AG04450 (cell line): ENCODE data around the gene RPL15. TPM values are rescaled to one million over a fixed set of nuclear protein-coding genes. Genes with fewer than 3 reads are reported as not detected.

Source experiments
- CTCF ChIA-PET: fragments of 300-600, 350-600 bp; formaldehyde crosslinking; extraction: SDS; loops from one replicate; lab custom pipeline; 2022; ENCODE audit warnings: antibody characterized with exemption, inconsistent platforms; lab: Charles Lee
- POLR2A ChIA-PET: fragments of 350-600 bp; formaldehyde crosslinking; extraction: SDS; loops from one replicate; lab custom pipeline; 2021; ENCODE audit warnings: antibody characterized with exemption, inconsistent platforms; lab: Yijun Ruan, JAX
- DNase-seq: peaks from one replicate; pipeline ENCODE4 v3.0.0-alpha.2; 2011; ENCODE audit warnings: low read depth, low spot score
- H3K27ac ChIP-seq: one replicate; pipeline ENCODE4 v1.5.1; 2012; ENCODE audit warnings: low read depth, low read length, control low read depth
- H3K27me3 ChIP-seq: one replicate; pipeline ENCODE4 v1.6.0; 2012; ENCODE audit warnings: low read length; ENCODE audit not compliant: control insufficient read depth, insufficient read depth
- H3K4me3 ChIP-seq: 2 replicates; pipeline ENCODE4 v1.5.1; 2011; ENCODE audit warnings: mild to moderate bottlenecking, low read depth, low read length, control low read depth
- H3K9me3 ChIP-seq: 2 replicates; pipeline ENCODE4 v1.5.1; 2012; ENCODE audit warnings: low read length; ENCODE audit not compliant: control insufficient read depth, insufficient read depth
- polyA plus RNA-seq: library from polyadenylated mRNA; depleted of rRNA; stranded (reverse); fragments of >200 nt; gene quantifications from 2 replicates; pipeline ENCODE4 v1.2.3, GENCODE V29; 2011
- TF ChIP-seq, protein P1 (sequence below): IDR thresholded peaks from 2 replicates; pipeline ENCODE4 v1.5.1; 2011; ENCODE audit warnings: low read depth, low read length, control low read depth, inconsistent platforms

RPL15 gene
- polyA plus RNA-seq, 1 experiment = 3,614 TPM

DNA sequence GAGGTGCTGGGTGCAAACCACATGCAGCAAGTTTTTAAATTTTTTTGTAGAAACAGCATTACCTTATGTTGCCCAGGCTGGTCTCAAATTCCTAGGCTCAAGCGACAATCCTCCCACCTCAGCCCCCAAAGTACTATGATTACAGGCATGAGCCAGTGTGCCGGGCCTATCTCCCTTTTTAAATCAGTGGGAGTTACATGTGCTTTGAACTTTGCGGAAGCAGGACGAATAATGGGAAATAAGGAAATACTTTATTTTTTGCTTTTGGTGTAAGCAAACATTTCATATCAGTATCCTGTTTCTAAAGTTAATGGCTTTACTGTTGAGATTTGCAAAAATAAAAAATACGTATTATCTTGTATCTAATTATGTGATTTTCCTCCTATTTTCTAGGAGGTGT, 37.2 kb downstream of the RPL15 start:
- Histone ChIP-seq H3K27me3 (no peaks in the 10 kb centered on the region), H3K9me3 (no peaks in the 10 kb centered on the region), H3K4me3 (no peak overlapping the region), H3K27ac (no peak overlapping the region)
- ChIA-PET POLR2A (interaction anchor here (0.5 kb wide), 1 partner anchor 353 kb away, joined by 3 read pairs; no protein-coding TSS in a partner anchor), CTCF (no interaction called here)
- TF ChIP-seq, protein P1, sequence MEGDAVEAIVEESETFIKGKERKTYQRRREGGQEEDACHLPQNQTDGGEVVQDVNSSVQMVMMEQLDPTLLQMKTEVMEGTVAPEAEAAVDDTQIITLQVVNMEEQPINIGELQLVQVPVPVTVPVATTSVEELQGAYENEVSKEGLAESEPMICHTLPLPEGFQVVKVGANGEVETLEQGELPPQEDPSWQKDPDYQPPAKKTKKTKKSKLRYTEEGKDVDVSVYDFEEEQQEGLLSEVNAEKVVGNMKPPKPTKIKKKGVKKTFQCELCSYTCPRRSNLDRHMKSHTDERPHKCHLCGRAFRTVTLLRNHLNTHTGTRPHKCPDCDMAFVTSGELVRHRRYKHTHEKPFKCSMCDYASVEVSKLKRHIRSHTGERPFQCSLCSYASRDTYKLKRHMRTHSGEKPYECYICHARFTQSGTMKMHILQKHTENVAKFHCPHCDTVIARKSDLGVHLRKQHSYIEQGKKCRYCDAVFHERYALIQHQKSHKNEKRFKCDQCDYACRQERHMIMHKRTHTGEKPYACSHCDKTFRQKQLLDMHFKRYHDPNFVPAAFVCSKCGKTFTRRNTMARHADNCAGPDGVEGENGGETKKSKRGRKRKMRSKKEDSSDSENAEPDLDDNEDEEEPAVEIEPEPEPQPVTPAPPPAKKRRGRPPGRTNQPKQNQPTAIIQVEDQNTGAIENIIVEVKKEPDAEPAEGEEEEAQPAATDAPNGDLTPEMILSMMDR = no peak
- DNase-seq = no peak

DNA sequence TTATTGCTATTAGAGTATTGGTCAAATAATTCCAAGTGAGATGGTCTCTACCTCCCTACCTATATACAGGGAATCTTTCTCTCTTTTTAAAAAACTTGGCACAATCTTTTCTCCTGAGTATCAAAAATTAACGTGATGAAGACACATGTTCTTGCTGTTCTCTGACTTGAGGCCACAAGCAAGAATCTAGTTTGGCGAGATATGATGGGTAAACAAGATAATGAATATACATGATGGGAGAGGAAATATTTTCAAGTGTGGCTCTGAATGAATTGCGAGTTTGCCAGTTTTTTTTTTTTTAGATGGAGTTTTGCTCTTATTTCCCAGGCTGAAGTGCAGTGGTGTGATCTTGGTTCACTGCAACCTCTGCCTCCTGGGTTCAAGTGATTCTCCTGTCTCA, 39.8 kb downstream of the RPL15 start:
- DNase-seq = no peak
- Histone ChIP-seq H3K9me3 (no peaks in the 10 kb centered on the region), H3K27me3 (no peaks in the 10 kb centered on the region), H3K4me3 (no peak overlapping the region), H3K27ac (no peak overlapping the region)
- ChIA-PET CTCF (no interaction called here), POLR2A (no interaction called here)
- TF ChIP-seq, protein P1 = no peak

DNA sequence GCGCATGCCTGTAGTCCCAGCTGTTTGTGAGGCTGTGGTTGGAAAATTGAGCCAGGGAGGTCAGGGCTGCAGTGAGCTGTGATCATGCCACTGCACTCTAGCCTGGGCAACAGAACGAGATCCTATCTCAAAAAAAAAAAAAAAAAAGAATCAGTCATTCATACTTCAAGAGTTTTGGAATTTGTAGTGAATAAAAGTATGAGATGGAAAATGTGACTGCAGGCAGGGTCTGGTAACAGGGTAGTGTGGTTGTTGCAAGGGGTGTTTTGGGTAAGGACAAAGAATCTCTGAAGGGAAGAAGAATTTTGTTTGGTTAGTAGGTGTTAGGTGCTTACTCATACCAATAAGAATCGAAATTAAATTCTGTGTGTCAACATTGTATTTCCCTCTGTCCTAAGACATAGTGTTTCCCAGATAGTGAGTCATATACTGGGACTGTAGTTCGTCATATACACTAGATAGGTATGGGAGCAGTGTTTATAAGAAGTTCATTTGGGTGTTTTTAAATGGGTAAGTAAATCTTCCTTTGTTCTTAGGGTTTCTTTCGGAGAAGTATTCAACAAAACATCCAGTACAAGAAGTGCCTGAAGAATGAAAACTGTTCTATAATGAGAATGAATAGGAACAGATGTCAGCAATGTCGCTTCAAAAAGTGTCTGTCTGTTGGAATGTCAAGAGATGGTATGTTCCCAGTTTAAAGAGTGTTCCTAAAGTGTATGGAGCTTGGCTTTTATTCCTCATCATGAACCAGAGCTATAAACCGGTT, 42.4 kb downstream of the RPL15 start:
- Histone ChIP-seq H3K9me3 (no peaks in the 10 kb centered on the region), H3K4me3 (no peak overlapping the region), H3K27me3 (no peaks in the 10 kb centered on the region), H3K27ac (peak overlapping the region; percentile 70)
- DNase-seq = peak; percentile 72
- POLR2A ChIA-PET = interaction anchor here (0.7 to 1.8 kb wide), 4 partner anchors 12 to 1653 kb away, joined by 3 to 6 read pairs (median 4); partner anchors contain the start of genes NKIRAS1 and RPL15
- CTCF ChIA-PET = interaction anchor here (1.6 kb wide), 1 partner anchor 13 kb away, joined by 4 read pairs; no protein-coding TSS in a partner anchor
- TF ChIP-seq, protein P1 = no peak

DNA sequence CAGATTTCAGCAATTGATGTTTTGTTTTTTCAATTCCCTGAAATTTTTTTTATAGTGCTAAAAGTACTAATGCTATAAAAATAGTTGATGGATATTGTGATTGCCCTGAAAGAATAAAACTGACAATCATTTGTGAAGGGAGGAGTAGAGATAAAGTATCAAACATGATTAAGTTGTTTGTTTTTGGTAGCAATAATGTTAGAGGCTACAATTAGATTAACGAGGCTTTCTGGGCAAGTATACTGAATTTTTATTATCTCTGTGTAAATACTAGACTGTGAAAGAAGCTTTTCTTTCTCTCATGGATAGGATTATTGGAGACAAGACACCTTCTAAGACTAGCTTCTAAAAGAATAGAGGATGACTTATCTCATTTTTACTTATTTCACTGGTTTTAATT, 43.7 kb downstream of the RPL15 start:
- POLR2A ChIA-PET = interaction anchor here (0.6 kb wide), 1 partner anchor 37 kb away, joined by 3 read pairs; no protein-coding TSS in a partner anchor
- Histone ChIP-seq H3K27ac (no peak overlapping the region), H3K27me3 (no peaks in the 10 kb centered on the region), H3K9me3 (no peaks in the 10 kb centered on the region), H3K4me3 (no peak overlapping the region)
- TF ChIP-seq, protein P1 = no peak
- no peak for DNase-seq
- CTCF ChIA-PET = interaction anchor here (0.9 kb wide), 1 partner anchor 10 kb away, joined by 3 read pairs; no protein-coding TSS in a partner anchor

DNA sequence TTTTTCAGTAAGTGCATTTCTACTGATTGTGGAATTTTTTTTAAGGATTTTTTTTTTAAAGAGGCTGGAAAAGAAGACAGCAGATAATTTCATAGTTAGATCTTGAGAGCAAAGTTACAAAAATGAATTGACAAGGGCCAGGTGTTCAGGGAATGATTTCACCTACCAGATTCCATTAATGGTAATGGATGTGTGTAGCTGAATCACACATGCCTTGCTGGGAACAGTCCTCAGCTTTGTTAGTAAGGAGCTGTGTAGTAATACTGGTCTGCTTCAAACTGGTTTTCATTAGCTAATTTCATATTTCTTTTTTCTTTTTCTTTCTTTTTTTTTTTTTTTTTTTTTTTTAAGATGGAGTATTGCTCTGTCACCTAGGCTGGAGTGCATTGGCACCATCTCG, 44.1 kb downstream of the RPL15 start:
- Histone ChIP-seq H3K27ac (no peak overlapping the region), H3K27me3 (no peaks in the 10 kb centered on the region), H3K9me3 (no peaks in the 10 kb centered on the region), H3K4me3 (no peak overlapping the region)
- TF ChIP-seq, protein P1 = no peak
- POLR2A ChIA-PET = interaction anchor here (0.6 kb wide), 1 partner anchor 37 kb away, joined by 3 read pairs; no protein-coding TSS in a partner anchor
- CTCF ChIA-PET = interaction anchor here (0.9 kb wide), 2 partner anchors 11 to 722 kb away, joined by 3 to 7 read pairs; no protein-coding TSS in a partner anchor
- no peak for DNase-seq
